ENCODE data around the gene CACNB1.

The CACNB1 gene

DNA sequence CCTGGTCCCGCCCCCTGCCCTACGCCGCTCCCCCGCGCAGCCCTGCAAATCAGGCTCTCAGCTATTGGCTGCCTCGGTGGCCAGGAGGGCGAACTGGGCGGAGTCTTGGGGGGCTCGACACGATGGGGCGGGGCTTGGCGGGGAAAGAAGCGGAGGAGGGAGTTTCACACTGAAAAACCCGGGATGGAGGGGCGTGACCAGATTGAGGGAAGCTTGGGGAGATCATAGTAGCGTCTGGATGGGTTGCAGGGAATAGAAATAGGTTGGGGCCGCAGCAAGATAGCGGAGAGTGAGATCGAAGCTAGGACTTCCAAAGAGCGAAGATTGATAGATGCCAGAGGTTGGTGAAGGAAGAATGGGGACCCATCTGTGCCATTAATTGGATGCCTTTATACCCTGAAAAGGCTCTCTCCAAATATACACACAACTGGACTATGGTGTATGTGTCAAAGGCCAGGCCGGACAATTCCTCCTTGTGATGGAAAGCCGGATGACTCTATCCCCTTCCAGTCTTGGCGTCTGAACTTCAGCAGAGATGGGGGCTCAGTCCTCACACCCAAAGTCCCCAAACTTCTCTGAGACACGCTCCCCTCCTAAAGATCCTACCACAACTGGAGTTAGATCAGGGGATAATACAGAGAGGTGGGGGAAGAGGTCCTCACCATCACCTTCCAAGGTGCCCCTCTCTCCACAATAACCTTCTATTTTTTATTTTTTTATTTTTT is 28.7 kb upstream of the CACNB1 start:
- no peak for DNase-seq (ENCODE audit: low read depth in 2 of 2)

DNA sequence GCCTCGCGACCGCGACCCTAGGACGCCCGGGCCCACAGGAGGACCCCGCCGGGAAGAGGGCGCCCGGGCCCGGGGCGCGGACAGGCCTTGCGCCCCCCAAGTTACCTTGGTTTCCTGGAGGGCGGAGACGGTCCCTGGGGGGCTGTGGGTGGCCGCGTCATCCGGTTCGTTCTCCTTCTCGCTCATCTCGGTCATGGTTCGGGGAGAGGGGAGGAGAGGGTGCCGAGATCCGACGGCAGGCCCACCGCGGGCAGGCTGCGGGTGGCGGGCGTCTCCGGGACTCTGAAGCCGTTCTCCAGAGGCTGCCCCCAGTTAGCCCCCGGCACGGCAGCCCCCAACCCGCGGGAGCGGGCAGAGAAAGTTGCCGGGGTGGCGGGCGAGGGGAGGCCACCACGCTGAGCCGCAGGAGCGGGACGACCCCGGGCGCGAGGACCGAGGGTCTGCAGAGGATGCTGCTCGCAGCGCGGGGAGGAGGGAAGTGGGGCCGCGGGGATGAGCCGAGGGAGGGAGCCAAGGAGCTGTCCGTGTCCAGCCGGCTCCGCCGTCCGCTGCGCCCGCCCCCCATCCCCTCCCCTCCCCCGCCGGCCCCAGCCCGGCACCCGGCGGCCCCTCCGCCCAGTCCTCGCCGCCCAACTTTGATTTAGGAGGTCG is 28.0 kb upstream of the CACNB1 start, which contains the start of gene STAC2:
Gene STAC2, minus strand, starts transcription at position 638 of the 651 bp plus-strand sequence. Its CDS starts 443 bp downstream, at position 195.
- no peak for DNase-seq (ENCODE audit: low read depth in 2 of 2)

DNA sequence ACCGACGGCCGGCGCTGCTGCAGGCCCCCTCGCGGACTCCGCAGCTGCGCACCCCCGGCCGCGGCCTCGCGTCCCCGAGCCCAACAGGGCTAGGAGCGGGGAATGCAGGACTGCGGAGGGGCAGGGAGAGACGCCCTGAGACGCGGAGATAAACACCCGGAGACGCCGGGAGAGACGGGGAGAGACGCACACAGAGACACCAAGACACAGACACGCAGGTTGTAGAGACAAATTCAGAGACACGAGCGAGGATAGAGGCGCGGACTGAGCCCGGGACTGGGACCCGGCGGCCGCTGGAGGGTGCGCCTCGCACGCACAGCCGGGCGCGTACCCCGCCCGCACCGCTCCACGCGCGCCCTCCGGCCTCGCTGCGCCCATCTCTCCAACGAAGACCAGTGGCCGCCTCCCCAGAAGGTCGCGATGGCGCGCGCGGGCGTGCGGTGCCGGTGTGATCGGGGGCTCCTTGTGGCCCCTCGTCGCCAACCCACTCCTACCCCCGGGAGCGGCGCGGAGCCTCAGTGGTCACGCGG is 27.4 kb upstream of the CACNB1 start:
- DNase-seq (ENCODE audit: low read depth in 2 of 2), result no peak

DNA sequence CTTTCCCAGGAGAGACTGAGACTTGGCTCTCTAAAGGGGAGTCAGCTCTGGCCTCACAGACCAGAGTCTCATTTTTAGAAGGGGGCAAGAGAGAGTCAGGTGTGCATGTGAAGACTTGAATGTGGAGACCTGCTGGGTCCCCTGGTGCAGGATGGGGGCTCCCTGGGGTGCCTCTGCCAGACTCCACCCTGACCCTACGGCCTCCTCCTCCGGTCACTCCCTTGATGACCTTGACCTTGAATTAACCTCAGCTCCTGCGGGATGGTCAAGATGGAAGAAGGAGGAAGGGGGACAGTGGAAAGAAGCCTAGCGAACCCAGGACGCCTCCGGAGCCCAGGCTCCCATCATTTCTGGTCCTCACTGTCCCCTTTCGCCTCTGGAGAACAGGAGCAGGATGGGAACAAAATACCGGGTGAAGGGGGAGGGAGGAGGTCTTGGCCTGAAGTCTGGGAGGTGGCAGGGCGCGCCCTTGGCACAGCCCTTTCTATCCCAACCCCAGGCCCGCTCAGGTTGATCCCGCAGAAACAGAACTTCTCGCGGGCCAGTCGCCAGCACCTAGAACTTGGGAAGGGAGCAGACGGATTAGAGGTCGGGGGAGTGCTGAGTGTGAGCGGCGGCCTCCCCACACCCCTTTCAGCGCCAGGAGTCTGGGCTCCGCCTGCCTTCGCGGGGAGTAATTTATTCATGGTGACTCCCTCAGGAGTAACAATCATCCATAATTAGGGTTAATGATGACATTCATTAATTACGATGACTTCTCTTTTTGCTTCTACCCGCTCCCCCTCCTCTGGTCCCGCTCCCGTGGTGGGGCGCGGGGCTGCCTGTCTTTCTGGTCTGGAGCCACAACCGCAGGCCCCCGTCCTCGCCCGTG is 26.7 kb upstream of the CACNB1 start:
- DNase-seq (ENCODE audit: low read depth in 2 of 2), result no peak

DNA sequence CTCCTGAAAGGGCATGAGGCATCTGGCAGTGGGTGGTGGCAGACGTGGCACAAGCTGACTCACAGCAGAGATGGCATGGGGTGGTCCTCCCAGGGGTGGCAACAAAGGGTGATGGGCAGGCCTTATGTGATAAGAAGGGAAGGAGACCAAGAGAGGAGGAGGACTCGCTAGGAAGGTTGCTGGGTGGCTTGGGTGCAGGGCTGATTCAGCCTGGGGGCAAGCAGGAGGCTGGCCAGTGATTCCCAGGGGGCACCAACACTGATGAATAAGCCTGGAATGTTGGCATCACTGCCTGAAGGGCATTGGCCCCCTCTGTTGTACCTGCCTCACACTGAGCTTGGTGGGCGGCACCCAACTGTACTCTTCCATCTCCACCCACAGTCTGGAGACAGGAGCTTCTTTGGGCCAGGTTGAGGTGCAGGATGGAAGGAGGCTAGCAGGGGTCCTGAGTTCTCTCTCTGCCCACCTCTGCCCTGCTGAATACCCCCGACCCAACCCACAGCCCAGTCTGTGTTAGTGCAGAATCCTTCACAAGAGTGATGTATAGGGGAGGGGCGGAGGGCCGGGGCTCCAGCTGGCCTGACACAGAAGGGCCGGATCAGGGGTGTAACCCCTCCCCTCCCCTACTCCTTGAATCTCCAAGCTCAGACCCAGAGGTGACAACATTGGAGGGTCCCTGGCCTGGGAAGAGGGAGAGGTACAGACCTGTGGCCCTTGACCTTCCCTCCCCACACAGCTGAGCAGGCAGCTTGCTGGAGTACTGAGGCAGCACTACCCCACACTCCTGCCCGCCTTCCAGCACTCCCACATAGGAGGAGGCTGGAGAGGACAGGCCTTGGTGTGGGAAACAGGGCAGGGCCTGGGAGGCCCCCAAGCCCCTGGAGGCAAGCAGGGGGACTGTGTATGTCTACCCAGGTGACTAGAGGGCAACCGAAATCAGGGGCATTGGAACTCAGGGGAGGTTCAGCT is 25.7 kb upstream of the CACNB1 start:
- DNase-seq (ENCODE audit: low read depth in 2 of 2), result no peak

DNA sequence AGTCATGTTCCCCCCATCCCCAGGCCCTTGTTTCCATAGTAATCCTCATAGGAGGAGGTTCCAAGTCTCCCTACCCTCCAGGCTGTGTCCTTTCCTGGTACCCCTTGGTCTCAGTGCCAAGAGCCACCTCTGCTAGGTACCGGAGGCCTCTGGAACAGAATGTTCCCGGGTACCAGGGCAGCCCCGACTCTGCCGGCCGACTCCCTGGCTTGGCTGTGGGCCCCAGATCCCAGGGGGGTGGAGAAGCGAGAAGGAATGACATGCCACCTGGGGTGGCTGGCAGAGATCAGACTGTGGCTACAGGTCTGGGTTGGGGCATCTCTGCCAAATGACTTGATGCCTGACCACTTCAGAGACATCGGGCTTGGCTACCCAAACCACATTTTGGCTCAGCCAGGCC is 24.7 kb upstream of the CACNB1 start:
- DNase-seq (ENCODE audit: low read depth in 2 of 2), result no peak

DNA sequence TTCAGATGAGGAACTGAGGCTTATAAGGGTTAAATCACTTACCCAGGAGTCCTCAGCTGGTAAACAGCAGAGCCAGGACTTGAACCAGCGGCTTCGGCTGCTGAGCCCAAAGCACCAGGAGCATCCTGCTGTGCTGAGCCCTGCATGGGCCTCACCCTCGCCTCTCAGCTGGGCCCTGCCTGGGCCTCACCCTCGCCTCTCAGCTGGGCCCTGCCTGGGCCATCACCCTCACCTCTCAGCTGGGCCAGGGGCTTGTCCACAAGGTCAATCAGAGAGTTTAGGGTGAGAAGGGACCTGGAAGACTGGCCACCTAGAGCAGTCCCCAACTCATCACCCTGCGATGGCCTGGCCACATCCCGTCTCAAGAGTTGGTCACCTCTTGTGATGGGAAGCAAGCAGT is 24.1 kb upstream of the CACNB1 start:
- no peak for DNase-seq (ENCODE audit: low read depth in 2 of 2)

DNA sequence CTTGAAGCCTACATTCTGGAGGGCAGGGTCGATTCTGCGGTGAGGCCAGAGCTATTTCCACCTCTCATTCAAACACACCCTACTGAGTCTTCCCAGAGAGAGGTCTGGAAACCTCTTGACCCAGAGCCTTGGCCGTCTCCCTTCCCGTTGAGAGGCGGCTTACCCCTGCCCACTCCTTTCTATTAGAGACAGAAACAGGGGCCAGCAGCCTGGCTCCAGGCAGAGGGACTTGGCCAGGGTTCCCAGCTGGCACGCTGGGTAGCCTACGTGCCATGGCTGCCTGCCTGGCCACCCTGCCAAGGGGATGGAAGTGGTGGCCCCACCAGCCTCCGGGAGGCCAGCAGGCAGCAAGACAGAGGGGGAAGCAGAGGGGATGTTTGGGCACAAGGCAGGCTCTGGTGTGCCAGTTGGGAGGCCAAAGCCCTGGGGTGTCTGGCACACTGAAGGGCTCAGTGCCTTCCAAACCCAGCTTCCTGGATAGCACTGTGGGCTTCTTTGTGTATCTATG is 22.2 kb upstream of the CACNB1 start:
- no peak for DNase-seq (ENCODE audit: low read depth in 2 of 2)

DNA sequence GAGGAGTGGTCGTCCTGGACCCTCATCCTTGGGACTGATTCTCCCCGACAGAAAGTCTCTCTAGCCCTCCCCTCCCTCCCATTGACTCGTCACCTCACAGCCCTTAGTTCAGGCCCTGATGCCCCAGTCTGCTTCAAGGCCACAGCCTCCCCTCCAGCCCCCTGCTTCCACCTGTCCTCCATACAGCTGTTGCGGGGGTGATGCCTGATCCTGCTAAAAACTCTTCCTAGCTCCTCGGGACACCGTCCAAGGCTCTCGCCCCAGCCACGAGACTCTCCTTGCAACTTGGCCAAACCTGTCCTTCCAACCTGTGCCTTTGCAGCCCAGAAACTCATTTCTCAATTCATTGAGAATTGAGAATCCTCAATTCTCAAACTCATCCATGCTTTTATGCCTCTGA is 21.4 kb upstream of the CACNB1 start:
- DNase-seq (ENCODE audit: low read depth in 2 of 2), result no peak

DNA sequence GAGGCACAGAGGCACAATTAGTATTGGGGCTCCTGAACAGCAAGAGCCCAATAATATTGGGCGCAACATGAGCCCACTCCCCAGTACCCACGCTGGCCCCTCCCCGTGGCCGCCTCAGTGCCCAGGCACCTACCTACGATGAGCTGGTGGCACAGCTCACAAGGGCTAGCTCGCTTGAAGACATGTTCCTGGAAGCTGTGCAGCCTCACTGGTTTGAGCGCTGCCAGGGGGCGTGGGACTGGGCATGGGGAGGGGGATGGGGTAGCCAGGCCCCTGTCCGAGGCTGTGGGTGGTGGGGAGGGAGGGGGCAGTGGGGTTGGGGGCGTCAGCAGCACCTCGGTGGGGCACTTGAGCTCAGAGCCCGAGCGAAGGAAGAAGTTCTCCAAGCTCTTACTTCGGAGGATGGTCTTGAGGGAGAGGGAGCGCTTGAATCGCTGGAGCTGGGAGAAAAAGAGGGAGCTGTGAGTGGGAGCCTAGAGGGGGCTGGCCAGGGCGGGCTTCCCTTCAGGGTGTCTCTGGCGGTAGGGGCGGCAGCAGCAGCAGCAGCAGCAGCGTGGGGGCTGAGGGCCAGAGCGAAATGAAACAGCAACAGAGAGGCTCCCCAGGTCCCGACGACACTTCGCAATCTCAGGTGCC is 20.4 kb upstream of the CACNB1 start:
- DNase-seq (ENCODE audit: low read depth in 2 of 2), result no peak

DNA sequence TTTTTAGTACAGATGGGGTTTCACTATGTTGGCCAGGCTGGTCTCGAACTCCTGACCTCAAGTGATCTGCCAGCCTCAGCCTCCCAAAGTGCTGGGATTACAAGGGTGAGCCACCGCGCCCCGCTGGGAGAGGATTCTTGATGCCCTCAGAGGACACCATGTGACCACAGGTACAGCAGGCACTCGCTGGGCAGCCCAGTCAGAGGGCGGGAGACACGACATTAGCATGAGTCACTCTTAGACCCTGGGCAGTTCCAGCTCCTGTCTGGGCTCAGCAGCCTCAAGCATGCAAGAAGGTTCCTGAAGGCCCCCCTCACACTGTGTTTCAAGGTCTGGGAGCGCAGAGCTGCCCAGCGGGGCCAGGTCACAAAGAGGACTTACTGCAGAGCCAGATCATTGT is 16.4 kb upstream of the CACNB1 start:
- DNase-seq (ENCODE audit: low read depth in 2 of 2), result no peak

DNA sequence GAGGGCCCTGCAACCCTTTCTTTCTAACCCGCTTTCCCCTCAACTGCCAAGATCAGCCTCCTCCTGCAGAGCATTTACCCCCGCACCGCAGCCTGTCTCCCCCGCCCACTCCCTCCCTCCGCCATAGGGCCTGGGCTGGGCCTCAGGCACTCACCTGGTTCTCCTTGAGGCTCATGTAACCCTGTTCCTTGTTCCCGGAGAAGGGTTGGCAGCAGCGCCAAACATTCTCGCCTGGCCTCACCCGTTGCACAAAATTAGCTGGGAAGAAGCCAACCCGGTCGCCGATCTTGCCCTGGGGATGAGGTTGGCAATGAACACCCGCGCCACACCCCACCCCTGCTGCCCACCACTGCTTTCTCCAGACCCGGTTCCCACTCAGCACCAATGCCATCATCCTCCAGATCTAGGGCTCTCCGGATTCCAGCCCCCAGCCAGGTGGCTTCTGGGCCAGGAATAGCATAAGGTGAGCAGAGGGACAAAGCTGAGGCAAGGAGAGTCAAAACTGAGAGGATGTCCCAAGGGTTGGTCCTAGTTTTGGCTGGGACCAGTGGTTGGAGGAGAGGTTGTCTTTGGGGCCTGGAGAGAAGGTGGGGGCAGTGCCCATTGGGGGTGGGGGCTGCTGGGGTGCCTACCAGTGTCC is 15.5 kb upstream of the CACNB1 start:
- DNase-seq (ENCODE audit: low read depth in 2 of 2), result no peak

DNA sequence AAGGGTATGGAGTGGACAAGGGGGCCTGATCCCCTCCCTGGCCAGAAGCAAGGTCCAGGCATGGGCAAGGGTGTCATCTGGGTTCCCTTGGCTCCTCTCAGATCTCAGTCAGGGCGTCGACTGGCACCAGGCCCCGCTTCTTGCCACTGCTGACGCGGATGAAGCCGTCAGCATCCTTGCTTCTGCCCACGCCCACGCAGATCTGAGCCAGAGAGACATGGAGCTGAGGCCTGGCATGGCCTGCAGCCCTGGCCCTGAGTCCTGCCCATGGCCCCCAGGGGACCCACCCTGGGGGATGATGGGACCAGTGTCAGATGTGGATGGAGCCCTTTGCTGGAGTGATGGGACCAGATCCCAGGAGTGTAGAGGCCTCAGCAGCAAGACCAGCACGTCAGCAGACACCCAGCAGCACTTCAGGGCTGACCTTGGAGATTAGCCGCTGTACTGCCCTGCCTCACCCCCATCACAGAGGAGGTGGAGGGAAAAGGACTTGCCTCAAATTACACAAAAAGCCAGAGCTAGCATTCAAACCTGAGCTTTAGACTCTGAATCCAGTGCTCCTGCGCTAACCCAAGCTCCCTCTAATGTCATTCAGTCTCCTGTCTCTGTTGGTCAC is 14.8 kb upstream of the CACNB1 start:
- DNase-seq (ENCODE audit: low read depth in 2 of 2), result no peak

DNA sequence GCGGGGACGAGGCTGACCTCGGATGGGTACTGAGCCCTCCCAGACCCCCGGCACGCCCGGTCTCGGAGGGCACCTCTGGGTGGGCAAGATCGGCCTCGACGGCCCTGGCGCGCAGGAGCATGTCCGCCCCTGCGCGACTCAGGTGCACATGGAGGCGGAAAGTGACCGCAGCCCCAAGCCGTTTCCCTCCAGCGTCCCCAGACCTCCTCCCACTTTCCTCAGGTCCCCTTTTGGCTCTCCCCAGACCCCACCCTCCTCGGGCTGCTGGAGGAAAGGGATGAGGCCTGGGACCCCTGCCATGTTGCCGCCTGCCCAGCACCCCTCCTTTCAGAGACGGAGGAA is 12.6 kb upstream of the CACNB1 start:
- no peak for DNase-seq (ENCODE audit: low read depth in 2 of 2)

DNA sequence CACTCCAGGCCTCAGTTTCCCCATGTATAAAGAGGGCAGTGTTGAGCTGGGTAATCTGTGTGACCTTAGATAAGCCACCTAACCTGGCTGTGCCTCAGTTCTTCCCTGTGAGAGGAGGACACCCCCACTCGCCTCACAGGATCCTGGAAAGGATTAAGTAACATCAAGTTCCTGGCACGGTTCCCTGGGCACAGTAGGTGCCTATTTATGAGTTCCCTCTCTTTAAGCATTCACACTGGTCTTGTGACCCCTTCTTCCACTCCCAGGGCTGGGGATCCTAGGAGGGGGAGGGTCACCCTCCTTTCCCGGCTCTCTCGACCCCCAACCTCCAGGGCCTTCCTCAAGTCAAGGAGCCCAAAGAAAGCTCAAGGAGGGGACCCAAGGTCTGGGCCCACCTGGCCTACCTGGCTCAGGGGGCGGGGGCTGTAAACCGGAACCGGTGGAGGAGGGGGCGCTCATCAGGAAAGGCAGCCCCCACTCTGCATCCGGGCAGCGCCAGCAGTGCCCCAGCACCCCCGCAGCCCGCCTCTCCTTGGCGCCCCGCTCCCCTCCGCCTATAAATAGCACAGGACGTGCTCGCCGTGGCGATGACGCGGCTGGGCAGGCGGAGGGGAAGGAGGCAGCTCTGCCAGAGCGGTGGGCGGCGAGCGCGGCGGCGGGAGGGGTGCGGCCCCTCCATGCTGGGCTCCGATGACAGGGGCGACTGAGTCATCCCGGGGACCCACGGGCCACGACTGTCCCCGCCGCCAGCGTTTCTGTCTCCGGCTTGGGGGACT is 12.0 kb upstream of the CACNB1 start:
- peak in 1 of 2 donors; percentile 40 for DNase-seq (ENCODE audit: low read depth in 2 of 2)

DNA sequence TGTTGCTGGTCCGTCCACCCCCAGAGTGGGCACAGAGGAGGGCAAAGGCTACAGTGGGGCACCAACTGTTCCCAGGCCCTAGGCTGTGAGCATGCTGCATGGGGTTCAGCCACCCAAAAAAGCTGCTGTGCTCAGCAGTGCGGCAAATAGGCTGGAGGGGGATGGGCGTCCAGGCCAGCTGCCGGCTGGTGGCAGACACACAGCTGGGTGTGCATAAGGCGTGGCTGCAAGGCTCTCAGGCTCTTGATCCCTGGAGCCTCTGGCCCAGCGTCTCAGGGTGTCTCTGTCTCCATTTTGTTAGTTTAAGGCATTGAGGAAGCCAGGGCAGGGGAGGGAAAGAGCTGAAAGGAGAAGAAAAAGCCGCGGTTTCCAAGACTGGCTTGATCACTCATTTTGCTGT is 11.4 kb upstream of the CACNB1 start:
- no peak for DNase-seq (ENCODE audit: low read depth in 2 of 2)

DNA sequence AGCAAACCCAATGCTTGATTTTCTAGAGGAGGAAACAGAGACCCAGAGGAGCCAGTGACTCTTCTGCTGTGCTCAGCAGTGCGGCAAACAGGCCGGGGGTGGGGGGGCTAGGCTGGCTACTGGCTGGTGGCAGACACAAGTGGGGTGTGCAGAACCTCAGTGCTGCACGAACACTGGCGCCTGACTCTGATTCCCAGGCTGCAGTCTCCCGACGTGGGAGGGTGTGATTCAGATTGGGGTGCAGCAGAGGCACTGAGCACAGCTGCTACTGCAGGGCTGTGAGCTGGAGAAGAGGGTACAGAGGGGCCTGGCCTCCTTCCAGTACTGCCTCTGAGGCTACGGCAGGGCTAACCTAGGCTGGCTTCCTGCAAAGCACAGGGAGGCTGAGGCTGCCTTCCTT is 10.7 kb upstream of the CACNB1 start:
- DNase-seq (ENCODE audit: low read depth in 2 of 2), result no peak

DNA sequence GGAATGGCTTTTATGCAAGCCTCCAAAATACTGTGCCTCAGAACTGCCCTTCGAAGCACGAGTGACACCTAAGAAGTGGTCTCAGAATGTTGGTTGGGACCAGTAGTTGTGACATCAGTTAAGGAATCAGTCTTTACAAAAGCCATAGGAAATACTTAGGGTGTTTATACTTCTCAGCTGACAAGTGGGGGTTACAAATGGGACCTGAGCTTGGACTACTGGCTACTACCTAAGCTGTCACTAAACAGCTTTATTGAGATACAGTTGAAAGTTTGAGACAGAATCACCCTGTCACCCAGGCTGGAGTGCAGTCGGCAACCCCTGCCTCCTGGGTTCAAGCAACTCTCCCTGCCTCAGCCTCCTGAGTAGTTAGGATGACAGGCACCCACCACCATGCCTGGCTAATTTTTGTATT is 7.7 kb upstream of the CACNB1 start:
- no peak for DNase-seq (ENCODE audit: low read depth in 2 of 2)

DNA sequence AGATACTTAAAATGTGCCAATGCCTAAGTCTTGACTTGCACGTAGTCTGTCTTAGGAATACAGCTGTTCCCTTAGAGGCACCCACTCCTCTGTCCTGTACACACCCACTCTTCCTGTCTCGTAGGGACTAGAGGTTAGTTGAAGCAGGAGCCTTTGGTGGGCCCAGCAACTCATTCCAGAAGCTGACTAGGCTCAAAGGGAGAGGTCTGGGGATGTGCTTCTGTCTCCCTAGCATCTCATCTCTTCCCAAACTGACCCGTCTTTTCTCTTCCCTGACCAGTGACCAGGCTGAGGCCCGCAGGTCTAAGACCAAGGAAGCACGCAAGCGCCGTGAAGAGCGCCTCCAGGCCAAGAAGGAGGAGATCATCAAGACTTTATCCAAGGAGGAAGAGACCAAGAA is 6.8 kb upstream of the CACNB1 start:
- no peak for DNase-seq (ENCODE audit: low read depth in 2 of 2)
